ENCODE measurements around the gene C16orf95.

DNA sequence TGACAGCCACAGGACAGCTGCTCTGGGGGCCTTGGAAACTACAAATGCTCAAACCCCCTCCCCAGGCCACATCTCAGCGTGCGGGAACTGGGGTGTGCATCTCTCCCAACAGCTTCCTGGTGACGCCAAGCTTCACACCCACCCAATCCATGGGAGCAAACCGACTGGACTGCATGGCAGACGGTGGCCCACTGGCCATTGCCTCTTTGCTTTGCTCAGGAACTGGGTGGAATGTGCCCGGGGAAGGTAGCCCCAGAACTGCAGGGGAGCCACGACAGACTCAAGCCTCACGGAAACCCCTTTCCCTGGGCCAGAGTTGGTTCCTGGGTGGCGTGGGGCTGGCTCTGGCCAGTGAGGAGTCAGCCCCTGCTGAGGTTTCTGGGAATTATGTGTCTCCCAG lies 5.2 kb upstream of the C16orf95 start:
- no peak for TF ChIP-seq REST (IDR thresholded peaks at IDR 0.05; ENCODE audit: low read depth)
- TF ChIP-seq FOXM1 (IDR thresholded peaks at IDR 0.05; ENCODE audit: borderline replicate concordance, low read depth): no peak
- TF ChIP-seq CREB1 (IDR thresholded peaks at IDR 0.05; ENCODE audit: low read depth): no peak
- TF ChIP-seq TEAD4 (IDR thresholded peaks at IDR 0.05): no peak
- TF ChIP-seq YY1 (IDR thresholded peaks at IDR 0.05; ENCODE audit: low read depth): no peak
- TF ChIP-seq, protein P1, sequence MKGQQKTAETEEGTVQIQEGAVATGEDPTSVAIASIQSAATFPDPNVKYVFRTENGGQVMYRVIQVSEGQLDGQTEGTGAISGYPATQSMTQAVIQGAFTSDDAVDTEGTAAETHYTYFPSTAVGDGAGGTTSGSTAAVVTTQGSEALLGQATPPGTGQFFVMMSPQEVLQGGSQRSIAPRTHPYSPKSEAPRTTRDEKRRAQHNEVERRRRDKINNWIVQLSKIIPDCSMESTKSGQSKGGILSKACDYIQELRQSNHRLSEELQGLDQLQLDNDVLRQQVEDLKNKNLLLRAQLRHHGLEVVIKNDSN (IDR thresholded peaks at IDR 0.05): no peak
- TF ChIP-seq TAF1 (IDR thresholded peaks at IDR 0.05; ENCODE audit: low read depth): no peak
- no peak for TF ChIP-seq CEBPB (IDR thresholded peaks at IDR 0.05)

Measured in Ishikawa (cell line).